Activated CD8-positive, alpha-beta T cell treated with anti-CD3 and anti-CD28 coated beads, Interleukin-2, amount 10 ng/mL, durations not matched to agents 7 days and 5 days (primary cell): ENCODE data around the gene ULK2. TPM values are rescaled to one million over a fixed set of nuclear protein-coding genes. Genes with fewer than 3 reads are reported as not detected.

Experiments
- ATAC-seq: fragments of 150-1000 bp; cut with Tn5 transposase; one replicate; pipeline ENCODE4 v1.10.0; 2021; ENCODE audit warnings: moderate library complexity
- CTCF ChIA-PET: fragments of 350-600 bp; sonication (Branson Sonifier 250); formaldehyde crosslinking; loops from one replicate; lab custom pipeline; 2021; ENCODE audit warnings: antibody characterized with exemption; lab: Charles Lee
- POLR2A ChIA-PET: fragments of 350-600 bp; sonication (Branson Sonifier 250); formaldehyde crosslinking; loops from one replicate; lab custom pipeline; 2021; ENCODE audit warnings: antibody characterized with exemption; lab: Charles Lee
- DNase-seq: peaks from one replicate; pipeline ENCODE4 v3.0.0-alpha.2; 2020
- H3K27ac Mint-ChIP-seq: one replicate; pipeline ENCODE4 v1.8.0; 2021; ENCODE audit warnings: mild to moderate bottlenecking, mixed read lengths
- H3K27me3 Mint-ChIP-seq: one replicate; pipeline ENCODE4 v1.8.0; 2021; ENCODE audit warnings: low read depth, mixed read lengths
- H3K36me3 Mint-ChIP-seq: one replicate; pipeline ENCODE4 v1.8.0; 2021; ENCODE audit warnings: low read depth, mixed read lengths
- H3K4me1 Mint-ChIP-seq: one replicate; pipeline ENCODE4 v1.8.0; 2021; ENCODE audit warnings: low read depth, mixed read lengths
- H3K4me3 Mint-ChIP-seq: one replicate; pipeline ENCODE4 v1.8.0; 2021; ENCODE audit warnings: mild to moderate bottlenecking, mixed read lengths
- H3K9me3 Mint-ChIP-seq: one replicate; pipeline ENCODE4 v1.8.0; 2022; ENCODE audit warnings: mixed read lengths; ENCODE audit not compliant: insufficient read depth
- total RNA-seq, 2 experiments: library from RNA; stranded (reverse); gene quantifications; one replicate each; pipeline ENCODE4 v1.2.3, GENCODE V29; 2021

ULK2 gene
- total RNA-seq, 2 experiments from 2014 or later, result 8.7 to 9.5 TPM

DNA sequence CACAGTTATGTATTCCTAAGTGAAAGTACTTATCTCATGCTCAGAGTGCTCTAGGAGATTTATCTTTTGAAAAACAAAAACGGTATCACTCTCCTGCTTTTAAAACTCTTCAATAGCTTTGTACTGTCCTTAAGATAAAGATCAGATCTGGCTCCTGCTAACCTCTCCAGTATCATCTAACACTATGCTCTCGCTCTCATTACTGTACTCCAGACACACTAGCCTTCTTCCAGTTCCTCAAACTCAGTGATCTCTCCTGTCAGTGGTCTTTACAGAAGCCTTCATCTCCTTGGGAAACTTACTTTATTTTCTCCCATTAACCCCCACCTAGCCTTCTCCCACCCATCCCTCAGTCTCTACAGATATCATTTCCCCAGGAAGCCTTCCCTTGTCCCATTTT lies 10.1 kb downstream of the ULK2 start:
- no peaks in the 10 kb centered on the region for H3K4me1 Mint-ChIP-seq
- ChIA-PET POLR2A (no interaction called here), CTCF (interaction anchor here (1.3 kb wide), 1 partner anchor 91 kb away, joined by 3 read pairs; no protein-coding TSS in a partner anchor)
- no peaks in the 10 kb centered on the region for H3K27me3 Mint-ChIP-seq
- ATAC-seq, result no peak
- no peak overlapping the region for H3K27ac Mint-ChIP-seq
- H3K9me3 Mint-ChIP-seq, result no peaks in the 10 kb centered on the region
- H3K36me3 Mint-ChIP-seq, result peaks cover 2% of the 10 kb centered on the region
- H3K4me3 Mint-ChIP-seq, result no peak overlapping the region
- no peak for DNase-seq

DNA sequence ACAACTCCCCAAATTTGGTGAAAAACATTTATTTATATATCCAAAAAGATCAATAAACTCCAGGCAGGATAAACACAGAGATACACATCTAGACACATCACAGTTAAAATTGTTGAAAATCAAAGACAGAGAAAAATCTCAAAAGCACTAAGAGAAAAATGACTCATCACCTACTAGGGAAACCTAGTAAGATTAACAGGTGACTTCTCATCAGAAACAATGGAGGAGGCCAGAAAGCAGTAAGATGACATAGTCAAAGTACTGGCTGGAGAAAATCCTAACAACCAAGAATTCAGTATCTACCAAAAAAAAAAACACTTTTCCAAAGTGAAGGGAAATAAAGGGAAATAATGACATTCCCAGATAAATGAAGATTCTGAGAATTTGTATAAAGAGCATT lies 33.8 kb downstream of the ULK2 start:
- Mint-ChIP-seq H3K4me1 (peaks cover 4% of the 10 kb centered on the region), H3K27ac (no peak overlapping the region), H3K27me3 (no peaks in the 10 kb centered on the region), H3K36me3 (peaks cover 25% of the 10 kb centered on the region), H3K9me3 (peaks cover 6% of the 10 kb centered on the region), H3K4me3 (no peak overlapping the region)
- CTCF ChIA-PET, result no interaction called here
- no peak for DNase-seq
- POLR2A ChIA-PET, result no interaction called here
- no peak for ATAC-seq

DNA sequence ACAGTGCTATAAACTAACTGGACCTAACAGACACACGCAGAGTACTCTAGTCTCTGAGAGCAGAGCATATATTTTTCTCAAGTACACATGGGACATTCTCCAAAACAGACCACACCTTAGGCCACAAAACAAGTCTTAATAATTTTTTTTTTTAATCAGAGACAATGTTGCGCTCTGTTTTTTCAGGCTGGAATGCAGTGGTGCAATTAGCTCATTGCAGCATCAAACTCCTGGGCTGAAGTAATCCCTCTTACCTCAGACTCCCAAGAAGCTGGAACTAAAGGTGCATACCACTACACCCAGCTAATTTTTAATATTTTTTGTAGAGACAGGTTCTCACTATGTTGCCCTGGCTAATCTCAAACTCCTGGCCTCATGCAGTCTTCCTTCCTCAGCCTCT lies 37.7 kb downstream of the ULK2 start:
- peaks cover 6% of the 10 kb centered on the region for H3K9me3 Mint-ChIP-seq
- ATAC-seq (no peak), DNase-seq (no peak)
- H3K36me3 Mint-ChIP-seq, result peaks cover 19% of the 10 kb centered on the region
- H3K4me1 Mint-ChIP-seq, result peaks cover 4% of the 10 kb centered on the region
- H3K4me3 Mint-ChIP-seq, result no peak overlapping the region
- H3K27ac Mint-ChIP-seq, result no peak overlapping the region
- CTCF ChIA-PET, result no interaction called here
- no peaks in the 10 kb centered on the region for H3K27me3 Mint-ChIP-seq
- POLR2A ChIA-PET, result no interaction called here

DNA sequence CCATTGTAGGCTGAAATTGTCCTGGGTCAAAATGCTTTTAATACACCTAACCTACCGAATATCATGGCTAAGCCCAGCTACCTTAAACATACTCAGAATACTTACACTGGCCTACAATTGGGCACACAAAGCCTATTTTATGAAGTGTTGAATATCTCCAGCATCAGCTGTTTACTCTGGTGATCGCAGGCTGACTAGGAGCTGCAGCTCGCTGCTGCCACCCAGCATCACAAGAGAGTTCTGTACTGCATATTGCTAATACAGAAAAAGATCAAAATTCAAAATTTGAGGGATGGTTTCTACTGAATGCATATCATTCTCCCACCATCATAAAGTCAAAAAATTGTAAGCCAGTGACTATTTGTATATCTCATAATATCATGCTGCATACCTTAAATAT lies 55.3 kb downstream of the ULK2 start:
- Mint-ChIP-seq H3K27ac (no peak overlapping the region), H3K9me3 (no peaks in the 10 kb centered on the region), H3K4me1 (no peaks in the 10 kb centered on the region), H3K27me3 (no peaks in the 10 kb centered on the region), H3K36me3 (peaks cover 15% of the 10 kb centered on the region), H3K4me3 (no peak overlapping the region)
- ChIA-PET CTCF (no interaction called here), POLR2A (no interaction called here)
- no peak for ATAC-seq
- DNase-seq, result no peak

DNA sequence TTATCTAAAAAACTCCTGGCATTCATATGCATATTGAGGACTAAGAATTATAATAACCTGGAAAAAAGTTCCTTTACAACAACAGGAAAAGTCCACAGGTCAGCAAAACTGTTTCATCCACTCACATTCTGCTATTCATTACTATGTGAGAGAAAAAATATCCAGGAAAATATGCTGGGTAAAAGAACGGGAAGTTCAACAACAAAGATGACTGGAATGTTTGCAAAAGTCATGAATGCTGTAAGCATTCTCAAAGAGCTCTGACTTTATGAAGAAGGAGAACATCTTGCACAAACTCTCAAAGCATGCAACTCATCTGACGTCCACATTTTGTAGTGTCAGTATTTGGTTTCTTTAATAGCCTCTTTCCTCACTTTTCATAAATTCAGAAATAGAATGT lies 62.7 kb downstream of the ULK2 start:
- Mint-ChIP-seq H3K36me3 (peaks cover 11% of the 10 kb centered on the region), H3K27ac (no peak overlapping the region), H3K4me3 (no peak overlapping the region), H3K4me1 (peaks cover 7% of the 10 kb centered on the region), H3K9me3 (no peaks in the 10 kb centered on the region), H3K27me3 (no peaks in the 10 kb centered on the region)
- DNase-seq (no peak), ATAC-seq (no peak)
- POLR2A ChIA-PET, result no interaction called here
- CTCF ChIA-PET, result interaction anchor here (3.3 kb wide), 1 partner anchor 39 kb away, joined by 11 read pairs; no protein-coding TSS in a partner anchor

DNA sequence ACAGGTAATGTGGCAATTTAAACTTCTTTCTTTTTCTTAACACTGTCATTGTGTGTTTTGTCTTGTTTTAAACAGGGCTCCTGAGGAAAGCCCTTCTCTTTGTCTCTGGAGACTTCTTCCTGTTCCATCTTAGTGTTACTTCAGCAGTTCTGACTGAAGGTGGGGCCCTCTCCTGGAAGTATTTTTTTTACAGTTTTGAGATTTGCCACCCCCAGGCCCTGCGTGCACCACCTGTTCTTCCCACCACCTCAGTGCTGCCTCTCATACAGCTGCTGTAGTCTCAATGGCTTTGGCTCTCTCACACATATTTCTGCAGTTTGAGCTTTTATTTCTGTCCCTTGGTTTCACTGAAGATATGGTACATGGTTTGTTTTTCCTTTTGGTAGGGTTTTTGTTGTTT lies 67.2 kb downstream of the ULK2 start:
- ATAC-seq, result no peak
- POLR2A ChIA-PET, result no interaction called here

DNA sequence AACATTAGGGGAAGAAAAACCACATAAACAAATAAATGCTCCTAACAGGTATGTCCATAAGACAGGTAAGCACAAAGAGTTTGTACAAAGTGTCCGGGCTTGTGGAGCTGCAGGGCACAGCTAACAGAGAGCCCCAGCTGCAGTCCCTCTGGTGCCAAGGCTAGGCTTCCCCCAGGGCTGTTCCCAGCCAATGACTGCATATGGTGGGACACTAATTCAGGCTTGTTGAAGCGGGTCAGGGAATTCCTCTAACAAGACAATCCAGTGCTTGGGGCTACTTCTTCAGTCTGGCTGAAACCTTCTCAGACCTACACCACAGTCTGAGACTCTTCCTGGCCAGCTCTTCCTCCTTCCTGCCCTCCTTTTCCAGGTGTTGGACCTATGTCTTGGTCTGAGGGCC lies 67.9 kb downstream of the ULK2 start:
- no peak for ATAC-seq
- POLR2A ChIA-PET, result no interaction called here
- H3K27me3 Mint-ChIP-seq, result no peaks in the 10 kb centered on the region
- H3K4me1 Mint-ChIP-seq, result no peaks in the 10 kb centered on the region
- no peak overlapping the region for H3K4me3 Mint-ChIP-seq
- peaks cover 28% of the 10 kb centered on the region for H3K36me3 Mint-ChIP-seq
- no peak overlapping the region for H3K27ac Mint-ChIP-seq
- CTCF ChIA-PET, result interaction anchor here (0.9 kb wide), 1 partner anchor 7 kb away, joined by 3 read pairs; no protein-coding TSS in a partner anchor
- H3K9me3 Mint-ChIP-seq, result peaks cover 14% of the 10 kb centered on the region
- no peak for DNase-seq

More for the DNA sequence above, 67.2 kb downstream of the ULK2 start:
- Mint-ChIP-seq H3K27ac (no peak overlapping the region), H3K36me3 (peaks cover 22% of the 10 kb centered on the region), H3K4me3 (no peak overlapping the region), H3K27me3 (no peaks in the 10 kb centered on the region), H3K9me3 (peaks cover 12% of the 10 kb centered on the region), H3K4me1 (peaks cover 4% of the 10 kb centered on the region)
- DNase-seq, result no peak
- CTCF ChIA-PET, result interaction anchor here (0.9 kb wide), 1 partner anchor 8 kb away, joined by 3 read pairs; no protein-coding TSS in a partner anchor

DNA sequence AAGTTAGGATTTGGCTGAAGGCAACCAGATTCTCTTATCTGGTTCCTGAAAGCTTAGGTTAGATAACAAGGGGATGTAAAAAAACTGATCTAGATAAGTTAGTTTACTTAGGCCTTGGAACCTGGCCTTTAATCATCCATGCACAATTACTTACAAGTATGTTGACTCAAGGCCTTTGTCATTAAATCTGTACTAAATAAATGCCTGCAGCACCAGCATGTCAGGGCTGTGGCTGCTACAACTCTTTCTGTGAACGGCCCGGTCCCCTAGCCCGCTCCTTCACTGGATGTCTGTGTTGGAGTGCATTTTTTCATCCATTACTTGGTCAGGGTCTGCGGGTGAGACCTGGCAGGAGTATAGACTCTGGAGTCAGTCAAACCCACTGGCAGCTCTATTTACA lies 71.3 kb downstream of the ULK2 start:
- POLR2A ChIA-PET, result interaction anchor here (0.7 kb wide), 1 partner anchor 123 kb away, joined by 3 read pairs; no protein-coding TSS in a partner anchor
- H3K27ac Mint-ChIP-seq, result no peak overlapping the region
- CTCF ChIA-PET, result no interaction called here

DNA sequence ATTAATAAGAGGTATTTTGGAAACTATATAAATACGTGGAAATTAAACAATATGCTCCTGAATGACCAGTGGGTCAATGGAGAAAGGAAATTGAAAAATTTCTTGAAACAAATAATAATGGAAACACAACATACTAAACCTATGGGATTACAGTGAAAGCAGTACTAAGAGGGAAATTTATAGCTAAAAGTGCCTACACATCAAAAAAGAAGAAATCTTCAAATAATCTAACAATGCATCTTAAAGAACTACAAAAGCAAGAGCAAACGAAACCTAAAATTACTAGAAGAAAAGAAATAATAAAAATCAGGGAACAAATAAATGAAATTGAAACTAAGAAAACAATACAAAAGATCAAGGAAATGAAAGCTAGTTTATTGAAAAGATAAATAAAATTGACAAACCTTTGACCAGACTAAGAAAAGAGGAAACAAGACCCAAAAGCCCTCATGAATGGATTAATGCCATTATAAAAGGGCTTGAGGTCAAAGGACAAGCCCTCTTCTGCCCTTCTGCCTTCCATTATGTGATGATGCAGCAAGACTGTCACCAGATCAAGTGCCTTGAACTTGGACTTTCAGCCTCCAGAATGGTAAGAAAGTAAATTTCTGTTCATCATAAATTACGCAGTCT lies 75.7 kb downstream of the ULK2 start:
- peaks cover 19% of the 10 kb centered on the region for H3K9me3 Mint-ChIP-seq
- ChIA-PET CTCF (interaction anchor here (0.9 to 1.6 kb wide), 2 partner anchors 8 to 25 kb away, joined by 3 to 6 read pairs; no protein-coding TSS in a partner anchor), POLR2A (interaction anchor here (0.5 kb wide), 1 partner anchor 9 kb away, joined by 3 read pairs; no protein-coding TSS in a partner anchor)
- ATAC-seq, result no peak
- no peak overlapping the region for H3K27ac Mint-ChIP-seq
- H3K4me3 Mint-ChIP-seq, result no peak overlapping the region
- no peaks in the 10 kb centered on the region for H3K4me1 Mint-ChIP-seq
- DNase-seq, result no peak
- no peaks in the 10 kb centered on the region for H3K27me3 Mint-ChIP-seq
- H3K36me3 Mint-ChIP-seq, result peaks cover 65% of the 10 kb centered on the region

More for the DNA sequence above, 71.3 kb downstream of the ULK2 start:
- DNase-seq, result no peak
- ATAC-seq, result no peak
- Mint-ChIP-seq H3K4me1 (no peaks in the 10 kb centered on the region), H3K36me3 (peaks cover 59% of the 10 kb centered on the region), H3K9me3 (peaks cover 19% of the 10 kb centered on the region), H3K27me3 (no peaks in the 10 kb centered on the region), H3K4me3 (no peak overlapping the region)

DNA sequence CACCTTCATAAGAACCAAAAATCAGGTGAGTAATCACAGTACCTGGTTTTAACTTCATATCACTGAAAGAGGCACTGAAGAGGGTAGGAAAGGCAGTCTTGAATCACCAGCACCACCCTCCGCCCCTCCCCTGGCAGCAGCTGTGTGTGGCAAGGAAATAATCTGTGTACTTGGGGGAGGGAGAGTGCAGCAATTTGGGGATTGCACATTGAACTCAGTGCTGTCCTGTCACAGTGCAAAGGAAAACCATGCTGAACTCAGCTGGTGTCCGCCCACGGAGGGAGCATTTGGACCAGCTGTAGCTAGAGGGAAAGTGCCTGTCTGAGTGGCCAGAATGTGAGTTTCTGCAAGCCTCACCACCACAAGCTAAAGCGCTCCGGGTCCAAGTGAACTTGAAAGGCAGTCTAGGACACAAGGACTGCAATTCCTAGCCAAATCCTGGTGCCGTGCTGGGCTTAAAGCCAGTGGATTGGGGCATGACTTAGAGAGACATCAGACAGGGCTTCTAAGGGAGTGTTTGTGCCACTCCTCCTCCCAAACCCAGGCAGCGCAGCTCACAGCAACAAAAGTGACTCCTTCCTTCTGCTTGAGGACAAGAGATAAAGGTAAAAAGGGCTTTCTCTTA lies 79.9 kb downstream of the ULK2 start:
- H3K36me3 Mint-ChIP-seq, result peaks cover 26% of the 10 kb centered on the region
- ATAC-seq (no peak), DNase-seq (no peak)
- ChIA-PET POLR2A (no interaction called here), CTCF (no interaction called here)
- no peaks in the 10 kb centered on the region for H3K9me3 Mint-ChIP-seq
- no peaks in the 10 kb centered on the region for H3K27me3 Mint-ChIP-seq
- no peak overlapping the region for H3K4me3 Mint-ChIP-seq
- no peak overlapping the region for H3K27ac Mint-ChIP-seq
- H3K4me1 Mint-ChIP-seq, result no peaks in the 10 kb centered on the region

DNA sequence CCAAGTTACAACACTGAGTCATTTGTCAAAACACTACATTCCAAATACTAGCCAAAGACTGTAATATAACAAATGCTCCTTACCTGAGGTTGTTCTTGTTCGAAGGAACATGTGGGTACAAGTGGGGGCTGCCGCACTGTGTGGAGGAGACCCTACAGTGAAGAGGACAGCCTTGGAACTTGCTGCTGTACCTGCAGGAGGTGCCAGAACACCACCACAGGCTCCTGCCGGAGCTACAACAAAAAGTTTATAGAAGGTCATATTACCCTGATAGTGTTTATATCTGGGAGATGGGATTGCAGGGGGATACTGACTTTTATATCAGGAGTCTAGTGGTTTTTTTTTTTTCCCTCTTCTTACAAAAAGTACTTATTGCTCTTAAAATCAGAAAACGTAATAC lies 81.9 kb downstream of the ULK2 start:
- ATAC-seq (no peak), DNase-seq (no peak)
- Mint-ChIP-seq H3K27me3 (no peaks in the 10 kb centered on the region), H3K9me3 (no peaks in the 10 kb centered on the region), H3K36me3 (peaks cover 12% of the 10 kb centered on the region), H3K4me1 (no peaks in the 10 kb centered on the region), H3K4me3 (no peak overlapping the region), H3K27ac (no peak overlapping the region)
- ChIA-PET POLR2A (no interaction called here), CTCF (no interaction called here)
